DOHH2 (cell line): Measurements from ENCODE around the gene CDC25C.

ENCODE experiments used
- H3F3A ChIP-seq: fragments of 200-600 bp; sonication (generic), shearing (Covaris generic); 2 replicates; pipeline ENCODE4 v1.6.0; 2016; ENCODE audit warnings: antibody characterized with exemption, mild to moderate bottlenecking; ENCODE audit not compliant: control insufficient read depth, insufficient read depth
- H3K27ac ChIP-seq: fragments of 200-600 bp; sonication (generic); 2 replicates; pipeline ENCODE4 v1.5.1; 2014; ENCODE audit warnings: low read depth, mild to moderate bottlenecking, low read length, moderate library complexity
- H3K27me3 ChIP-seq: fragments of 200-600 bp; sonication (generic); 2 replicates; pipeline ENCODE4 v1.6.1; 2014; ENCODE audit warnings: mild to moderate bottlenecking, low read length, mixed read lengths; ENCODE audit not compliant: control insufficient read depth
- H3K36me3 ChIP-seq: fragments of 200-600 bp; sonication (generic); 2 replicates; pipeline ENCODE4 v1.6.1; 2014; ENCODE audit warnings: mild to moderate bottlenecking, low read length, moderate library complexity, mixed read lengths; ENCODE audit not compliant: control insufficient read depth
- H3K4me1 ChIP-seq: fragments of 200-600 bp; sonication (generic); 2 replicates; pipeline ENCODE4 v1.6.1; 2014; ENCODE audit warnings: mild to moderate bottlenecking, low read length, mixed read lengths; ENCODE audit not compliant: control insufficient read depth
- H3K4me2 ChIP-seq: fragments of 200-600 bp; sonication (generic); 2 replicates; pipeline ENCODE4 v1.6.0; 2014; ENCODE audit warnings: mild to moderate bottlenecking, low read length, moderate library complexity
- H3K4me3 ChIP-seq: fragments of 200-600 bp; sonication (generic); 2 replicates; pipeline ENCODE4 v1.5.1; 2014; ENCODE audit warnings: mild to moderate bottlenecking, low read length, mixed read lengths
- H3K79me2 ChIP-seq: fragments of 200-600 bp; sonication (generic); 2 replicates; pipeline ENCODE4 v1.6.1; 2014; ENCODE audit warnings: mild to moderate bottlenecking, low read length, mixed read lengths; ENCODE audit not compliant: control insufficient read depth
- H3K9me2 ChIP-seq: fragments of 200-600 bp; sonication (generic); replicated peaks from 2 replicates; pipeline ENCODE4 v1.6.1; 2014; ENCODE audit warnings: mild to moderate bottlenecking, low read length, mixed read lengths; ENCODE audit not compliant: control insufficient read depth
- H3K9me3 ChIP-seq: fragments of 200-600 bp; sonication (generic); 2 replicates; pipeline ENCODE4 v1.6.1; 2014; ENCODE audit warnings: antibody characterized with exemption, low read length, mixed read lengths; ENCODE audit not compliant: control insufficient read depth, insufficient read depth
- H4K20me1 ChIP-seq: fragments of 200-600 bp; sonication (generic); 2 replicates; pipeline ENCODE4 v1.6.0; 2014; ENCODE audit warnings: low read depth, mild to moderate bottlenecking, antibody characterized with exemption, low read length, moderate library complexity; ENCODE audit not compliant: control insufficient read depth, insufficient read depth
- EZH2phosphoT487 ChIP-seq: fragments of 200-600 bp; sonication (generic); IDR thresholded peaks from 2 replicates; pipeline ENCODE4 v1.6.1; 2017; ENCODE audit warnings: borderline replicate concordance, mild to moderate bottlenecking, antibody characterized with exemption, low read length, moderate library complexity, mixed read lengths
- TF ChIP-seq, protein P1 (sequence below): fragments of 200-600 bp; sonication (generic); IDR thresholded peaks from one replicate; pipeline ENCODE4 v1.5.1; 2014; ENCODE audit warnings: antibody characterized with exemption, mild to moderate bottlenecking, low read depth, low read length; ENCODE audit not compliant: poor library complexity, severe bottlenecking

The CDC25C gene

DNA sequence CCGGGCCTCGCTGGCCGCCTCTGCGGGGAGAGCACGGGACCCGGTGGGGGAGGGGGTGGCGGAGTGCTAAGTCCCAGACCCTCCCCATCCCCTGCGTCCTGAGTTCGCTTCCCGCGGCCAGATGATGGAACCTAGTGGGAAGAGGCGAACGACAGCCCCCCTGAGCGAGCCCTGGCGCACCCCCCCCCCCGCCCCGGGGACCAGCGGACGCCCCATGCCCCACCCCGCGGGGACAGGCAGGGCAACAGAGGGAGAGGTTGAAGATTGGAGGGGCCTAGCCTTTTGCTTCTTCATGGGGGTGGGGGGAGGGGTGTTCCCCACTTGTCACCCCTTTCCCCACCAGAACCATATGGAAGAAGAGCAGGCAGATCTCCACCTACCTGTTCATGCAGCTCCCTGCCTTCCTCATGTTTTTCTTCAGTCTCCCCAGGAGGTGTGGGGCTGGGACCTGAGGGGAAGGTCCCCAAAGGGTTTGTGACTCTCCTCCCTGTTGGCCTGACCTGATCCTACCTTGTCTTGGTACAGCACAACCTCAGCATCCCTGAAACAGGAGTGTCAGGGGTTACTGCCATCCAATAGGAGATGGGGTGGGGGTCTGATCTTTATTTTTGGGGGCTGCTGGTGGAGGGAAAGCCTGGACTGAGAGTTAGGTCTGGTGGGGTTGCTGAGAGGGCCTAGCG is 6.9 kb upstream of the CDC25C start:
- Histone ChIP-seq H3K27me3 (no peaks in the 10 kb centered on the region), H3K4me1 (peaks cover 27% of the 10 kb centered on the region), H3K27ac (peak overlapping the region; percentile 56), H3K9me2 (no peaks in the 10 kb centered on the region), H4K20me1 (no peaks in the 10 kb centered on the region; the same call in 1 of the 2 replicates), H3K4me3 (peak overlapping the region; percentile 99), H3K4me2 (peak overlapping the region; percentile 70), H3K36me3 (peaks cover 31% of the 10 kb centered on the region), H3K79me2 (peaks cover 38% of the 10 kb centered on the region), H3F3A (no peaks in the 10 kb centered on the region), H3K9me3 (no peaks in the 10 kb centered on the region)
- TF ChIP-seq, protein P1, sequence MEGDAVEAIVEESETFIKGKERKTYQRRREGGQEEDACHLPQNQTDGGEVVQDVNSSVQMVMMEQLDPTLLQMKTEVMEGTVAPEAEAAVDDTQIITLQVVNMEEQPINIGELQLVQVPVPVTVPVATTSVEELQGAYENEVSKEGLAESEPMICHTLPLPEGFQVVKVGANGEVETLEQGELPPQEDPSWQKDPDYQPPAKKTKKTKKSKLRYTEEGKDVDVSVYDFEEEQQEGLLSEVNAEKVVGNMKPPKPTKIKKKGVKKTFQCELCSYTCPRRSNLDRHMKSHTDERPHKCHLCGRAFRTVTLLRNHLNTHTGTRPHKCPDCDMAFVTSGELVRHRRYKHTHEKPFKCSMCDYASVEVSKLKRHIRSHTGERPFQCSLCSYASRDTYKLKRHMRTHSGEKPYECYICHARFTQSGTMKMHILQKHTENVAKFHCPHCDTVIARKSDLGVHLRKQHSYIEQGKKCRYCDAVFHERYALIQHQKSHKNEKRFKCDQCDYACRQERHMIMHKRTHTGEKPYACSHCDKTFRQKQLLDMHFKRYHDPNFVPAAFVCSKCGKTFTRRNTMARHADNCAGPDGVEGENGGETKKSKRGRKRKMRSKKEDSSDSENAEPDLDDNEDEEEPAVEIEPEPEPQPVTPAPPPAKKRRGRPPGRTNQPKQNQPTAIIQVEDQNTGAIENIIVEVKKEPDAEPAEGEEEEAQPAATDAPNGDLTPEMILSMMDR, result no peak
- no peak for TF ChIP-seq EZH2phosphoT487

DNA sequence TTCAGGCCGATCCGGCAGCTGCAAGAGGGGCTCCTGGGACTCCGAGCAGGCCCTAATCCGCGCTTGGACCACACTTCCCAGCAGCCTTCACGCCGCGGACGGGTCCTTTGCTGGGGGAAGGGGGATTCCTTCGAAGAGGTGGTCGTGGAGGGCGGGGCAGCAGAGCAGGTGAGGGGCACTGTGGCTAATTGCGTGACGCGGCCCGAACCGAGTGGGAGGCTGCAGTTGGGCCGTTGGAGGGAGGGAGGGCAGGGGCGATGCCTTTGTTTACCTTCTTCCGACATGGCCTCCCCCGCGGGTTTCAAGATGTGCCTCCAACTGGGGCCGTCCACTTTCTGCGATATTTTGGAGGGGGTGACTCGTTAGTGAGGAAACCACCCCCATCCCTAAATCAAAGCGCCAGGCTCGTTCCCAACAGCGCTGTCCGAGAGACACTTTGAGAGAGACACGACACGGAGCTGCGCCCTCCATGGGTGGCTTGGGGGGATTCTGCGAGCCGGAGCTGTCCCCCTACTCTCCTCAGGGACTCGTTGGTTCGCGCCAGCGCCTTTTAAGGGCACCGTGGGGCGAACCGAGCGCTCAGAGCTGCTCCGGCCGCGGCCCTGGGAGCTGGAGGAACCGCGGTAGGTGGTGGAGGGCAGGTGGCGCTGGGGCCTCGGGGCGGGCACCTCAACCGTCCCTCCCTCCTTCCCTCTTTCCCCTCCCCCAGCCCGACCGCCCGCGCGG is 6.2 kb upstream of the CDC25C start, which contains the start of gene FAM53C:
Gene FAM53C (plus strand): TSS at position 582 of the 726 bp plus-strand sequence. CDS start 3,070 bp downstream, outside the sequence.
- no peaks in the 10 kb centered on the region for H3K27me3 ChIP-seq
- H3K9me2 ChIP-seq, result no peaks in the 10 kb centered on the region
- peak within 1 kb of the TSS; percentile 56 for H3K27ac ChIP-seq
- peaks cover 27% of the 10 kb centered on the region for H3K4me1 ChIP-seq
- H3F3A ChIP-seq, result no peaks in the 10 kb centered on the region
- H3K79me2 ChIP-seq, result peaks cover 38% of the 10 kb centered on the region
- H4K20me1 ChIP-seq, result no peaks in the 10 kb centered on the region; the same call in 1 of the 2 replicates
- H3K4me2 ChIP-seq, result peak within 1 kb of the TSS; percentile 70
- peaks cover 29% of the 10 kb centered on the region for H3K36me3 ChIP-seq
- no peaks in the 10 kb centered on the region for H3K9me3 ChIP-seq
- TF ChIP-seq, protein P1, result peak; percentile 14
- TF ChIP-seq EZH2phosphoT487, result no peak
- peak within 1 kb of the TSS; percentile 99 for H3K4me3 ChIP-seq

DNA sequence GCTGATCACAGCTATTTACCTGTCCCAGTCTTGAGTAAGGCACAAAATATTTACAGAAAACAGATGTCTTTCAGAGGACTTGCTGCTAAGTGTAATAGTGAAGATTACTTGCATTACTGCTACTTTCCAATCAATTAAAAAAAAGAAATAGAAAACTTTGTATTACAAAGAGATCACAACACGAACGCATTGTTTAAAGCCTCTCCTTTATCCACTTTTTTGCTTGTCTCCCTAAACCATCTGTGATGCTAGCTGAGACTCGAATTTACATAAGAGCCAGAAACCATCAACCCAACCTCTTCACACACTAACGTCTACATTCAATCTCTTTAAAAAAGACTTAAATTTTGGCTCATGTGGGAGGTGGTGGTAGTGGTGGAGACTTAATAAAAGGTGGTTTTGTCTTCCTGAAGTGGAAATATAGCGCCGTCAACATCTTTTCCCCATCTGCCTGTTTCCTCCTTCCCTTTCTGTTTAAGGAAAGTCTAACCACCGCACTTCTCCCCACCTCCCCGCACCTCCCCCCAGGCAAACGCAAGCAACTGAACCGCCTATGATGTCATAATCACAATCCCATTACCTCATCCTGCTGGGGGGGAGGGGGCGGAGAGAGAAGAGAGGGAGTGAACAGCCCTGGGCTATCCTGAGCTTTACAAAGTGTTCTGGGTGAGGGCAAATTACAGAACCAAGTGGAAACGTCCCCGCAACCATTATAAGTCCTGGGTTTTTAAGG is 5.5 kb upstream of the CDC25C start:
- Histone ChIP-seq H3K27ac (peak overlapping the region; percentile 56), H3K36me3 (peaks cover 29% of the 10 kb centered on the region), H3K4me3 (peak overlapping the region; percentile 99), H3K79me2 (peaks cover 38% of the 10 kb centered on the region), H4K20me1 (no peaks in the 10 kb centered on the region; the same call in 1 of the 2 replicates), H3K9me2 (no peaks in the 10 kb centered on the region), H3K4me2 (peak overlapping the region; percentile 70), H3K9me3 (no peaks in the 10 kb centered on the region), H3F3A (no peaks in the 10 kb centered on the region), H3K27me3 (no peaks in the 10 kb centered on the region), H3K4me1 (peaks cover 30% of the 10 kb centered on the region)
- no peak for TF ChIP-seq EZH2phosphoT487
- TF ChIP-seq, protein P1, result no peak
